Measurements from ENCODE around the gene ABRAXAS1. TPM values are rescaled to one million over a fixed set of nuclear protein-coding genes. Genes with fewer than 3 reads are reported as not detected.

The ABRAXAS1 gene
- 10 to 100 TPM in 2 of 6 donors, 1 to 10 TPM in 4; 4.1 to 22.2 (median 9.1) TPM for total RNA-seq

DNA sequence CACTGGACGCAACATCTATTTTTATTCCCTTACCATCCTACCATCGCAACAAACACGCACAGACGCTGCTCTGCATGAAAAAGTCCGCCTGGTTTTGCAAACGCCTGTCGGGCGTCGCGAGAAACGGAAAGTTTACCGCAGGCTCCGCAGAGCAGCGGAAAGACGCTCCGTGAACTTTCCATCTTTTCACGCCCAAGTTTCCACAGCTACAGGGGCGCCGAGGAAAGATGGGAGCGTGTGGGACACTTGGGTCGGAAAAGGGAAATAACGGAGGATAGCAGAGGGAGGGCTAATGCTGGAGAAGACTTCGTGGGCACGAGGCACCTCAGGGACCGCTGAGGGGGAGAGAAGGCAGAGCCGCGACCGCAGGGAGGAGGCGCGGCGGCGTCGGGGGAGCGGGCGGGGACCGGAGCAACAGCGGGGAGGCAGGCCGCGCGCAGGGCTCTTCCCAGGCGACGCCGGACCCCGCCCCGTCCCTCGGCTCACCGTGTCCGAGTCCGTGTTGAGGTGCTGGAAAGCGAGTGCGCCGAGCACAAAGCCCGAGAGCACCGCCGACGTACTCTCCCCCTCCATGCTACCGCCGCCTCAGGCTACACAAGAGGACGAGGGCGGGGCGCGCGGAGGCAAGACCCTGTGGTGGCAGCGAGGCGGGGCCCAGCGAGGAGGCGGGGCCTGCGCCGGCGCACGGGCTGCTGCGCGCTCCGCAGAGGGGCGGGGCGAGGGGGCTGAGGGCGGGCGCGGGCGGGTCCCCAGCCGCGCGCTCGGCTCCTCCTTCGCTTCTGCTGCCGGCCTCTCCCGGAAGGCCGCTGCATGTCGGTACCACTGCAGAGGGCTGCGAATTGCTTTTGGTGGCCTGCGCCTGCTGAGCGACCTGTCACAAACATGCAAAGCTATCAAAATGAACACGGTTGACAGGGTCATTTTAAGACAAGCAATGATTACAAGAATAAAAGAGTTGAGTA is at the start of gene ABRAXAS1:
Gene ABRAXAS1 (minus strand): TSS at position 601 of the 962 bp plus-strand sequence. CDS start 28 bp downstream, at position 573.
- ATAC-seq (ENCODE audit: low FRiP score in 2 of 2): peak; percentile 98 to 100
- Histone ChIP-seq H3K4me3 (peak within 1 kb of the TSS; percentile 64 to 90 (median 84)), H3K36me3 (peaks cover 0 to 4% (median 1%) of the 10 kb centered on the region in 4 donors), H3K27me3 (no peaks in the 10 kb centered on the region), H3K9me3 (peaks cover 0 to 4% (median 0%) of the 10 kb centered on the region in 4 donors), H3K27ac (peak within 1 kb of the TSS; percentile 82 to 93 (median 90)), H3K4me1 (peaks cover 9 to 12% (median 12%) of the 10 kb centered on the region in 4 donors)
- no peak for TF ChIP-seq CTCF (IDR thresholded peaks at IDR 0.05)
- TF ChIP-seq EP300 (IDR thresholded peaks at IDR 0.05): no peak
- peak in 3 of 4 donors; percentile 62 to 92 (median 73) for TF ChIP-seq POLR2A (IDR thresholded peaks at IDR 0.05)
- TF ChIP-seq POLR2AphosphoS5 (IDR thresholded peaks at IDR 0.05): peak; percentile 58 to 97
- DNase-seq: peak; percentile 98 to 99
- WGBS, 2 donors: 0 to 1% methylated on average over 28 to 64 of the region's 93 CpGs

- Histone ChIP-seq H3K27me3 (no peaks in the 10 kb centered on the region), H3K36me3 (no peaks in the 10 kb centered on the region), H3K27ac (no peak overlapping the region), H3K4me1 (no peaks in the 10 kb centered on the region), H3K4me3 (no peak overlapping the region), H3K9me3 (peaks cover 0 to 11% (median 2%) of the 10 kb centered on the region in 4 donors)
- DNase-seq (no peak), ATAC-seq (ENCODE audit: low FRiP score in 2 of 2) (no peak)
- WGBS, 2 donors: 69 to 90% methylated on average over 2 of the region's 2 CpGs
- no peak for TF ChIP-seq CTCF (IDR thresholded peaks at IDR 0.05)
- no peak for TF ChIP-seq POLR2A (IDR thresholded peaks at IDR 0.05)
- no peak for TF ChIP-seq EP300 (IDR thresholded peaks at IDR 0.05)
- no peak for TF ChIP-seq POLR2AphosphoS5 (IDR thresholded peaks at IDR 0.05)
These were observed 42.8 kb upstream of the ABRAXAS1 start for GRCh38 chr4:83527671-83528070.

GRCh38 chr4:83522239-83522638 is 37.3 kb upstream of the ABRAXAS1 start:
- TF ChIP-seq POLR2AphosphoS5 (IDR thresholded peaks at IDR 0.05): no peak
- TF ChIP-seq CTCF (IDR thresholded peaks at IDR 0.05): no peak
- no peak for TF ChIP-seq POLR2A (IDR thresholded peaks at IDR 0.05)
- no peak for TF ChIP-seq EP300 (IDR thresholded peaks at IDR 0.05)
- WGBS, 2 donors: 69 to 80% methylated on average over 3 of the region's 3 CpGs
- no peaks in the 10 kb centered on the region for H3K27me3 ChIP-seq
- no peak for DNase-seq
- H3K36me3 ChIP-seq: no peaks in the 10 kb centered on the region
- no peak overlapping the region for H3K27ac ChIP-seq
- H3K4me1 ChIP-seq: no peaks in the 10 kb centered on the region
- ATAC-seq (ENCODE audit: low FRiP score in 2 of 2): no peak
- peaks cover 0 to 4% (median 0%) of the 10 kb centered on the region in 4 donors for H3K9me3 ChIP-seq
- H3K4me3 ChIP-seq: no peak overlapping the region

DNA sequence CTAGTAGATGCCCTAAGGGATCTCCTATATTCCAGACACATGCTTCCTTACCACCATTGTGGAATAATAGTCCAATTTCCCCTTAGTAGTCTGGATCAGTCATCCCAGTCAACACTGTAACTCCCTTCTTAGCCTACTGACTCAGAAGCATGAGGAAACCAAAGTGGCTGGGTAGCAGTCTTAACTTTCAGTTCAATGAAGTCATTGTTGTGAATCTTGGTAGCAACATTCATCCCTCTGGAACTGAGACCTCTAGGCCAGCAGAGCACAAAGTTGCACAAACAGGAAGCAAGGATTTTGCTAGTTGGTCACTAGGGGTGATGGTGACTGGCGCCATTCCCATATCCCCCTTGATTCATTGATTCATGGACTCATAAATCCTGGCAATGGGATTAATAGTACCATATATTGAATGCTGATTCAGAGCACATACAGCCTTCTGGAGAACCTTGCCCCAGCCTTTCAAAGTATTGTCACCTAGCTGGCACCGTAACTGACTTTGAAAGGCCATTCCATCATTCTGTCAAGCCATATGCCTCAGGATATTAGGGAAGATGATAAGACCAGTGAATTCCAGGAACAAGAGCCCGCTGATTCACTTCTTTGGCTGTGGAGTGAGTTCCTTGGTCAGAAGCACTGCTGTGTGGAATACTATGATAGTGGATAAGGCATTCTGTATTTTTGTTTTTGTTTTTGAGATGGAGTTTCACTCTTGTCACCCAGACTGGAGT is 31.3 kb upstream of the ABRAXAS1 start:
- H3K4me3 ChIP-seq: no peak overlapping the region
- no peak overlapping the region for H3K27ac ChIP-seq
- DNase-seq: no peak
- TF ChIP-seq POLR2A (IDR thresholded peaks at IDR 0.05): no peak
- TF ChIP-seq EP300 (IDR thresholded peaks at IDR 0.05): no peak
- ATAC-seq (ENCODE audit: low FRiP score in 2 of 2): no peak
- no peaks in the 10 kb centered on the region for H3K9me3 ChIP-seq
- no peaks in the 10 kb centered on the region for H3K36me3 ChIP-seq
- H3K4me1 ChIP-seq: no peaks in the 10 kb centered on the region
- 70 to 75% methylated on average over 3 of the region's 3 CpGs for WGBS, 2 donors
- H3K27me3 ChIP-seq: no peaks in the 10 kb centered on the region

GRCh38 chr4:83510442-83510841 is 25.5 kb upstream of the ABRAXAS1 start:
- H3K4me1 ChIP-seq: no peaks in the 10 kb centered on the region
- H3K4me3 ChIP-seq: no peak overlapping the region
- 93 to 100% methylated on average over 3 to 4 of the region's 4 CpGs for WGBS, 2 donors
- no peaks in the 10 kb centered on the region for H3K9me3 ChIP-seq
- H3K27me3 ChIP-seq: no peaks in the 10 kb centered on the region
- no peaks in the 10 kb centered on the region for H3K36me3 ChIP-seq
- DNase-seq (no peak), ATAC-seq (ENCODE audit: low FRiP score in 2 of 2) (no peak)
- no peak for TF ChIP-seq EP300 (IDR thresholded peaks at IDR 0.05)
- no peak for TF ChIP-seq POLR2AphosphoS5 (IDR thresholded peaks at IDR 0.05)
- no peak for TF ChIP-seq CTCF (IDR thresholded peaks at IDR 0.05)
- no peak for TF ChIP-seq POLR2A (IDR thresholded peaks at IDR 0.05)
- no peak overlapping the region for H3K27ac ChIP-seq
